Calu3 (cell line): ENCODE results near the gene LY6G5C. TPM values are rescaled to one million over a fixed set of nuclear protein-coding genes. Genes with fewer than 3 reads are reported as not detected.

ENCODE experiments used
- Bru-seq: library from RNA; stranded (reverse); fragments of 400-500 nt; gene quantifications from one replicate; lab custom pipeline; 2021; lab: Mats Ljungman, UMichigan
- BruChase-seq, 2 experiments: library from RNA; stranded (reverse); fragments of 400-500 nt; gene quantifications; one replicate each; lab custom pipeline; 2021; lab: Mats Ljungman, UMichigan
- BruUV-seq: library from RNA; stranded (reverse); fragments of 400-500 nt; replicated peaks from 2 replicates; lab custom pipeline; 2021; lab: Mats Ljungman, UMichigan
- CTCF ChIA-PET: fragments of 300-600 bp; sonication (Branson Sonifier 250); formaldehyde crosslinking; loops from one replicate; lab custom pipeline; 2022; ENCODE audit warnings: antibody characterized with exemption; lab: Charles Lee
- DNase-seq: peaks from one replicate; pipeline ENCODE4 v3.0.0; 2022
- H3K27ac Mint-ChIP-seq: one replicate; pipeline ENCODE4 v1.8.0; 2022; ENCODE audit warnings: mixed read lengths; ENCODE audit not compliant: unreplicated experiment
- H3K27me3 Mint-ChIP-seq: one replicate; pipeline ENCODE4 v1.8.0; 2022; ENCODE audit warnings: mixed read lengths; ENCODE audit not compliant: unreplicated experiment
- H3K36me3 Mint-ChIP-seq: one replicate; pipeline ENCODE4 v1.8.0; 2022; ENCODE audit warnings: mild to moderate bottlenecking, moderate library complexity, mixed read lengths; ENCODE audit not compliant: insufficient read depth, unreplicated experiment
- H3K4me1 Mint-ChIP-seq: one replicate; pipeline ENCODE4 v1.8.0; 2022; ENCODE audit warnings: mild to moderate bottlenecking, low read depth, mixed read lengths; ENCODE audit not compliant: unreplicated experiment
- H3K4me3 Mint-ChIP-seq: one replicate; pipeline ENCODE4 v1.8.0; 2022; ENCODE audit warnings: mild to moderate bottlenecking, low read depth, moderate library complexity, mixed read lengths; ENCODE audit not compliant: unreplicated experiment
- H3K9me3 Mint-ChIP-seq: one replicate; pipeline ENCODE4 v1.8.0; 2022; ENCODE audit warnings: low read depth, mixed read lengths; ENCODE audit not compliant: unreplicated experiment
- intact Hi-C: fragments of 100-400 bp; cut with micrococcal nuclease; formaldehyde crosslinking; loops from one replicate; pipeline ENCODE4 v1.10.0; 2022; ENCODE audit not compliant: unreplicated experiment
- long read RNA-seq: library from polyadenylated mRNA; stranded (forward); transcript quantifications from one replicate; pipeline ENCODE4 v2.0.0, GENCODE V29; 2022
- total RNA-seq: library from RNA; stranded (reverse); gene quantifications from 2 replicates; pipeline ENCODE4 v1.2.3, GENCODE V29; 2022
- TF ChIP-seq, protein P1 (sequence below): fragments of 200-600 bp; IDR thresholded peaks from one replicate; pipeline ENCODE4 v1.8.0; 2022; ENCODE audit warnings: antibody characterized with exemption; ENCODE audit not compliant: unreplicated experiment

LY6G5C gene, protein sequence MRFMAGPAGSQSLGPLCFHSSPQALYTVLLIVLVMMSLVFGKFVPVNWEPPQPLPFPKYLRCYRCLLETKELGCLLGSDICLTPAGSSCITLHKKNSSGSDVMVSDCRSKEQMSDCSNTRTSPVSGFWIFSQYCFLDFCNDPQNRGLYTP
- total RNA-seq = 4.9 and 5.4 TPM in 2 replicates
- Bru-seq, nascent RNA = percentile 40 among the genes with signal in this experiment
- percentile 40 among the genes with signal in this experiment for BruChase-seq, experiment 1, labeled RNA remaining after a 6-hour chase
- percentile 45 among the genes with signal in this experiment for BruChase-seq, experiment 2, labeled RNA remaining after a 2-hour chase
- long read RNA-seq, partial matches to known transcripts = 0 of 4 reads
- long read RNA-seq, other reads (novel, unspliced or antisense) = 1 of 4 reads

DNA sequence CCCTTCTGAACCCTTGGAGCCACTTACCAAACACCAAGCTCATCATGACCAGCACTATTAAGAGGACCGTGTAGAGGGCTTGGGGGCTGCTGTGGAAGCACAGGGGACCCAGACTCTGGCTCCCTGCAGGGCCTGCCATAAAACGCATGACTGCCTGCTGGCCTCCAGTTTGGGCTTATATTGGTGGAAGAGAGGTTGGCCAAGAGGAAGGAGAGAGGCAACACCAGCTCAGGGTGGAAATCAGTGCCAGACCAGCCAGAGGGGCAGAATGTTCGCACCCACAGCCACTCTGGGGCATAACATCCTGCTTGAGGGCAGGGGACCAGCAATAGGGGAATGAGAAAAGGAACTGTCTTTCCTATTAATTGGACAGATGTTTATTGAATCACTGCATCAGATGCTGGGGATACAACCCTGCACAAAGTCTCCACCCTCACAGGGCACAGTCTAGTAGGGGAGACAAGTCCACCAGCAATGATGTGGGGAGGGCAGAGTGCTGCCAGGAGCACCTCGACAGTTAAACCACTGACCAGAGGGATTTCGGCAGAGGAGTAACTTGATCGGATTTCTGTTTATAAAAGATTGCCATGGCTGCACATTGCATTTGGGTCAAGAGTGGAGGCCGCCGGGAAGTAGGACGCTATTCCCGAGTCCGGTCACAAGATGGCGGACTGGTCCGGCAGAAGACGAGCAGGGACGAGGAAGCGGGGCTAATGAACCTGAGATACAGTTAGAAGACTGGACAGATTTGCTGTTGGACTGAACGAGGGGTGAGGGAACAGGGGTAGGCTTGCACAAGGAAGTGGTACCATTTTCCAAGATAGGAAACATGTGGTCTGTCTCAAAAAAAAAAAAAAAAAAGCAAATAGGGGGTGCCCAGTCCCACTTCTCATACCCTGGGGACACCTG, at the start of gene LY6G5C:
LY6G5C (minus strand) TSS at position 842 of the 909 bp plus-strand sequence; CDS start at position 148, 694 bp downstream.
- TF ChIP-seq, protein P1, sequence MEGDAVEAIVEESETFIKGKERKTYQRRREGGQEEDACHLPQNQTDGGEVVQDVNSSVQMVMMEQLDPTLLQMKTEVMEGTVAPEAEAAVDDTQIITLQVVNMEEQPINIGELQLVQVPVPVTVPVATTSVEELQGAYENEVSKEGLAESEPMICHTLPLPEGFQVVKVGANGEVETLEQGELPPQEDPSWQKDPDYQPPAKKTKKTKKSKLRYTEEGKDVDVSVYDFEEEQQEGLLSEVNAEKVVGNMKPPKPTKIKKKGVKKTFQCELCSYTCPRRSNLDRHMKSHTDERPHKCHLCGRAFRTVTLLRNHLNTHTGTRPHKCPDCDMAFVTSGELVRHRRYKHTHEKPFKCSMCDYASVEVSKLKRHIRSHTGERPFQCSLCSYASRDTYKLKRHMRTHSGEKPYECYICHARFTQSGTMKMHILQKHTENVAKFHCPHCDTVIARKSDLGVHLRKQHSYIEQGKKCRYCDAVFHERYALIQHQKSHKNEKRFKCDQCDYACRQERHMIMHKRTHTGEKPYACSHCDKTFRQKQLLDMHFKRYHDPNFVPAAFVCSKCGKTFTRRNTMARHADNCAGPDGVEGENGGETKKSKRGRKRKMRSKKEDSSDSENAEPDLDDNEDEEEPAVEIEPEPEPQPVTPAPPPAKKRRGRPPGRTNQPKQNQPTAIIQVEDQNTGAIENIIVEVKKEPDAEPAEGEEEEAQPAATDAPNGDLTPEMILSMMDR = peak; percentile 83

DNA sequence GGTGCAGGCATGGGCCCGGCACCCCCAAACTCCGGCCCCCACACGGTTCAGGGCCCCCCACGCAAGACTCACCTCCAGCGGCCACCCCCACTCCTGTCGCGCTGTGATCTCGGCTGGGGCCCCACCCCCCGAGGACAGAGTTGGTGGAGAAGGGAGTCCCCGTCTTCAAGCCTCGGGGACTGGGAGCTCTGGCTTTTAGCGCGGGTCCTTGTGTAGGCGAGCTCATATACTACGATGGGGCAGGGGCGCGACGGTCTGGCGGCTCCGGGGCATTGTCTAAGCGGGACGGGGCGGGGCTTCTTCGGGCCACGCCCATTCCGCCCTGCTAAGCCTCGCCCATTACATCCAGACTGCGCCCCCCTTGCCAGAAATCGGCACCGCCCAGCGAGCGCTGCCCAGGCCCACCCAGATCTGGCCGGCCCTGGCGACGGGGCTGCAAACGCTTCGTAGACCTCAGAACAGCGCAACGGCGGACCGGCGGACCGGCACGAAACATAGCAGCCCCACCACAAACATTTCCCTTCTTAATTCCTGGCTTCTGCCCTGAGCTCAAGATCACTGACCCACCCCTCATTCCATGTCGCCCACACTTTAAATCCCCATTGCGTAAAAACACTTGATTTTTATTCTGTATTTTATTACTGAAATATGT, 49.2 kb upstream of the LY6G5C start:
- H3K27me3 Mint-ChIP-seq = no peaks in the 10 kb centered on the region
- BruUV-seq = no TSS peak
- H3K36me3 Mint-ChIP-seq = peaks cover 73% of the 10 kb centered on the region
- no peaks in the 10 kb centered on the region for H3K9me3 Mint-ChIP-seq
- peak overlapping the region; percentile 89 for H3K4me3 Mint-ChIP-seq
- peak overlapping the region; percentile 92 for H3K27ac Mint-ChIP-seq
- intact Hi-C loops = loop anchor here (1.0 kb wide), 2 partner anchors 8 to 39 kb away; no protein-coding TSS in a partner anchor
- TF ChIP-seq, protein P1 = no peak
- CTCF ChIA-PET = interaction anchor here (0.6 to 2.3 kb wide), 15 partner anchors 9 to 222 kb away, joined by 3 to 51 read pairs (median 5); partner anchors contain the start of genes ABHD16A, HSPA1B, LSM2 and LY6G6D
- peaks cover 29% of the 10 kb centered on the region for H3K4me1 Mint-ChIP-seq
- peak; percentile 93 for DNase-seq

More for the DNA sequence above, at the start of gene LY6G5C:
- peak within 1 kb of the TSS; percentile 89 for H3K27ac Mint-ChIP-seq
- no peaks in the 10 kb centered on the region for H3K9me3 Mint-ChIP-seq
- DNase-seq = peak; percentile 94
- H3K36me3 Mint-ChIP-seq = peaks cover 37% of the 10 kb centered on the region
- H3K4me1 Mint-ChIP-seq = peaks cover 28% of the 10 kb centered on the region
- CTCF ChIA-PET = interaction anchor here (0.6 to 2.1 kb wide), 13 partner anchors 10 to 516 kb away, joined by 3 to 26 read pairs (median 6); partner anchors contain the start of genes DDAH2, LSM2, MSH5 and NEU1
- BruUV-seq = no TSS peak
- intact Hi-C loops = loop anchor here (1.0 to 2.0 kb wide), 4 partner anchors 58 to 272 kb away; no protein-coding TSS in a partner anchor
- no peaks in the 10 kb centered on the region for H3K27me3 Mint-ChIP-seq
- H3K4me3 Mint-ChIP-seq = peak within 1 kb of the TSS; percentile 75

DNA sequence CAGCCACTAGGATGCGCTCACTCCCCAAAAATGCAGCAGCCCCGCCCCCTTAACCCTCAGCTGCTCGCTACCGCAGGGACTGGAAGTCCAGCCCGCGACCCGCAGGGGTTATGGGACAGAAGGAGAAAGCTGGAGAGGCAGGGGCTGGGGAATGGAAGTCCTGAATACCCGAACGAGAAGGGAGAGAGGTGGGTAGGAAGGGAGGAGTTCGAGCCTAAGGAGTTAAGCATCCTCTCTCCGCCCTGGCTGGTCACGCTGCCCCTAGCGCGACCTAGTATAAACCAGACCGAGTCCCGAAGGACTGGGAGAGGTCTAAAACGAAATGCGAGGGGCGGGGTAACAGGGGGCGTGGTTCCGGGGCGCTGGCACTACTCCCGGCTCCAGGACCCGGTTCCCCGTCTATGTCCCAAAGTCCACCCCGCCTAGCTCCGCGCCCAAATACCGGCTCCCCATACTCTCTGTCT, 48.7 kb upstream of the LY6G5C start:
- intact Hi-C loops = loop anchor here (1.0 kb wide), 2 partner anchors 9 to 40 kb away; no protein-coding TSS in a partner anchor
- H3K4me1 Mint-ChIP-seq = peaks cover 29% of the 10 kb centered on the region
- no peaks in the 10 kb centered on the region for H3K27me3 Mint-ChIP-seq
- DNase-seq = peak; percentile 98
- H3K9me3 Mint-ChIP-seq = no peaks in the 10 kb centered on the region
- no TSS peak for BruUV-seq
- peaks cover 67% of the 10 kb centered on the region for H3K36me3 Mint-ChIP-seq
- peak overlapping the region; percentile 89 for H3K4me3 Mint-ChIP-seq
- CTCF ChIA-PET = interaction anchor here (0.6 to 2.3 kb wide), 15 partner anchors 10 to 223 kb away, joined by 3 to 51 read pairs (median 5); partner anchors contain the start of genes ABHD16A, HSPA1B, LSM2 and LY6G6D
- TF ChIP-seq, protein P1 = no peak
- peak overlapping the region; percentile 92 for H3K27ac Mint-ChIP-seq
